Lung (tissue), 12 donors: Measurements from ENCODE around the gene RBM48. TPM values are rescaled to one million over a fixed set of nuclear protein-coding genes. Genes with fewer than 3 reads are reported as not detected.
A peak's percentile ranks its signal among the peaks of the same experiment; 100 is the strongest.

Experiments
- ATAC-seq: fragments of 200-7000 bp; cut with Tn5 transposase; one replicate; pipeline ENCODE4 v1.9.1; 2020; ENCODE audit warnings: moderate number of reproducible peaks; ENCODE audit not compliant: insufficient read depth, low FRiP score
- DNase-seq, 3 donors: peaks; one replicate each; pipeline ENCODE4 v3.0.0-alpha.2; 2013 to 2017
- H3K27ac ChIP-seq, 2 donors: one replicate each; pipeline ENCODE4 v1.5.1; 2013; ENCODE audit warnings: mild to moderate bottlenecking in 2 of 2, moderate library complexity in 2 of 2, control low read depth in 1 of 2, inconsistent platforms in 1 of 2, low read depth in 1 of 2, low read length in 1 of 2
- H3K27me3 ChIP-seq, 3 donors: one replicate each; pipeline ENCODE4 v1.5.1; 2013; ENCODE audit warnings: low read length in 2 of 3; ENCODE audit not compliant: control insufficient read depth in 3 of 3, insufficient read depth in 3 of 3
- H3K36me3 ChIP-seq, 4 donors: one replicate each; pipeline ENCODE4 v1.5.1; 2013; ENCODE audit warnings: low read length in 4 of 4, mild to moderate bottlenecking in 1 of 4, moderate library complexity in 1 of 4; ENCODE audit not compliant: control insufficient read depth in 4 of 4, insufficient read depth in 4 of 4
- H3K4me1 ChIP-seq, 5 donors: one replicate each; pipeline ENCODE4 v1.5.1; 2013; ENCODE audit warnings: low read length in 5 of 5, mild to moderate bottlenecking in 2 of 5, moderate library complexity in 1 of 5; ENCODE audit not compliant: control insufficient read depth in 5 of 5, insufficient read depth in 5 of 5
- H3K4me3 ChIP-seq: one replicate; pipeline ENCODE4 v1.5.1; 2013; ENCODE audit warnings: mild to moderate bottlenecking, control low read depth, moderate library complexity
- H3K9ac ChIP-seq, 2 donors: one replicate each; pipeline ENCODE4 v1.5.1; 2013; ENCODE audit warnings: low read length in 2 of 2, control low read depth in 1 of 2; ENCODE audit not compliant: insufficient read depth in 1 of 2
- H3K9me3 ChIP-seq, 4 donors: one replicate each; pipeline ENCODE4 v1.5.1; 2013; ENCODE audit warnings: low read length in 3 of 4, mild to moderate bottlenecking in 1 of 4, moderate library complexity in 1 of 4; ENCODE audit not compliant: control insufficient read depth in 4 of 4, insufficient read depth in 3 of 4
- CTCF ChIP-seq: IDR thresholded peaks from 2 replicates; pipeline ENCODE4 v1.5.1; 2012; ENCODE audit warnings: mild to moderate bottlenecking; ENCODE audit errors: control extremely low read depth, extremely low read depth
- WGBS, 2 donors: extraction: QIAGEN DNeasy Blood & Tissue Kit; methylation state at CpG; one replicate each; pipeline ENCODE4 v1.1.7; 2013; 5-methylcytosine and 5-hydroxymethylcytosine counted together
- polyA plus RNA-seq, 2 donors: library from polyadenylated mRNA; stranded (reverse); fragments of 200-250 nt; gene quantifications; one replicate each; pipeline ENCODE4 v1.2.1, GENCODE V29; 2013
- total RNA-seq, 2 donors: library from RNA; depleted of rRNA in 1 of 2; stranded (reverse); fragments of >200 nt in 1 of 2; gene quantifications; one replicate each; pipeline ENCODE4 v1.2.1, GENCODE V29; 2014 to 2021
- donor health status: control.
- donor health status: control.
- donor health status: Bipolar disorder and iron deficiency.
- donor health status: healthy.
- donor health status: DM: yes; HTN: yes; CAD: no.

The RBM48 gene
- total and polyA plus RNA-seq, 4 donors, result 6.2 to 19.5 (median 8.2) TPM

GRCh38 chr7:92586403-92586802 is 57.8 kb downstream of the RBM48 start:
- DNase-seq (peak in 1 of 3 donors; percentile 23), ATAC-seq (no peak)
- Histone ChIP-seq H3K9ac (no peak overlapping the region), H3K4me1 (peaks cover 7 to 37% (median 15%) of the 10 kb centered on the region in 5 donors), H3K9me3 (no peaks in the 10 kb centered on the region), H3K27ac (no peak overlapping the region), H3K27me3 (no peaks in the 10 kb centered on the region), H3K36me3 (peaks cover 0 to 6% (median 0%) of the 10 kb centered on the region in 4 donors), H3K4me3 (no peak overlapping the region)
- TF ChIP-seq CTCF, result no peak

GRCh38 chr7:92586841-92587240 is 58.2 kb downstream of the RBM48 start:
- 56 to 73% methylated on average over 4 of the region's 4 CpGs for WGBS, 2 donors
- Histone ChIP-seq H3K27me3 (no peaks in the 10 kb centered on the region), H3K27ac (no peak overlapping the region), H3K4me1 (peaks cover 7 to 37% (median 15%) of the 10 kb centered on the region in 5 donors), H3K36me3 (peaks cover 0 to 6% (median 0%) of the 10 kb centered on the region in 4 donors), H3K4me3 (no peak overlapping the region), H3K9me3 (no peaks in the 10 kb centered on the region), H3K9ac (no peak overlapping the region)
- no peak for TF ChIP-seq CTCF
- ATAC-seq (no peak), DNase-seq (no peak)

Other genes with a start within 250 kb of the RBM48 start
- 10 to 100 TPM; 29.9 to 80.3 TPM for gene GATAD1, start 81.3 kb upstream of the RBM48 start, total RNA-seq
- 10 to 100 TPM; 15.9 to 26.3 TPM for gene GATAD1, start 81.3 kb upstream of the RBM48 start, polyA plus RNA-seq
- under 1 TPM in 1 of 2 donors, not detected in 1; 0.25 TPM for gene ERVW-1, start 50.8 kb upstream of the RBM48 start, total RNA-seq
- under 1 TPM in 1 of 2 donors, not detected in 1; 0.04 TPM for gene ERVW-1, start 50.8 kb upstream of the RBM48 start, polyA plus RNA-seq
- 10 to 100 TPM; 13.0 to 52.7 TPM for gene PEX1, start 275 bp upstream of the RBM48 start, total RNA-seq
- 10 to 100 TPM in 1 of 2 donors, 1 to 10 TPM in 1; 7.2 to 14.5 TPM for gene PEX1, start 275 bp upstream of the RBM48 start, polyA plus RNA-seq
- gene FAM133B, start 61.6 kb downstream of the RBM48 start, total RNA-seq, result 100 to 1,000 TPM in 1 of 2 donors, 10 to 100 TPM in 1; 16.8 to 123 TPM
- gene FAM133B, start 61.6 kb downstream of the RBM48 start, polyA plus RNA-seq, result 10 to 100 TPM in 1 of 2 donors, 1 to 10 TPM in 1; 9.6 to 23.9 TPM